Transverse colon (tissue), 4 donors: ENCODE results near the gene LTB.

ENCODE experiments used
- EP300 ChIP-seq: sonication (generic); formaldehyde crosslinking; IDR thresholded peaks from one replicate; pipeline ENCODE4 v1.6.1; 2017; ENCODE audit warnings: antibody characterized with exemption, low read depth
- POLR2A ChIP-seq: fragments of 450-650 bp; IDR thresholded peaks from one replicate; pipeline ENCODE4 v1.6.1; 2016; ENCODE audit warnings: antibody characterized with exemption, mild to moderate bottlenecking, moderate library complexity
- POLR2AphosphoS5 ChIP-seq, 3 donors: sonication (generic); formaldehyde crosslinking; IDR thresholded peaks; one replicate each; pipeline ENCODE4 v1.6.1; 2016; ENCODE audit warnings: antibody characterized with exemption in 3 of 3
- TF ChIP-seq, protein P1 (sequence below), 5 experiments: fragments of 200-600 bp in 3 of 5; fragments of 450-650 bp in 2 of 5; sonication (generic) in 3 of 5; IDR thresholded peaks; 1 replicate in 2 of 5; 2 replicates in 3 of 5; pipeline ENCODE4 v1.5.1; 2016 to 2017; ENCODE audit warnings: antibody characterized with exemption in 5 of 5, inconsistent platforms in 3 of 5, mild to moderate bottlenecking in 2 of 5, moderate library complexity in 1 of 5

DNA sequence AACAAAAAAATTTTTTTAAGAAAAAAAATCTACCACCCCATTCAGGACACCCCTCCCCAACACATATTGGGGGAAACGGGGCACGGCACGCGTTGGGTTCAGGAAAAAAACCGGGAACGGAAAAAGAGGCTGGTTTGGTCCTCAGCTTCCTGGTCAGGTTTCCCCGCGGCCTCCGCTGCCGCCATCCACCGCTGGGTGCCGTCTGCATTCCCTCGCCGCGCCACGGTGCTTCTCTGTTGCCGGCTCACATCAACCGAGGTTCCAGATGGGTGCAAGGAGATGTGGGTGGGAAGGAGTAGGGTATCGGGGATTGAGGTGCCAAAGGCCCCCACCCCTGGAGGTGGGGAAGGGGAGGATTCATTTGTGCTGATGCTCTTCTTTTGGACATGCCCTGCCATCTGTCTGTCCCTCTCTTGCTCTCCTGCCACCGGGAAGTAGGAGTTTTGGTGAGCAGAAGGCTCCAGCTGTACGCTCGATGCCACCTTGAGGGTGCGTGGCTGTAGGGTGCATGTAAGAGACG lies 47.6 kb downstream of the LTB start:
- TF ChIP-seq, protein P1, sequence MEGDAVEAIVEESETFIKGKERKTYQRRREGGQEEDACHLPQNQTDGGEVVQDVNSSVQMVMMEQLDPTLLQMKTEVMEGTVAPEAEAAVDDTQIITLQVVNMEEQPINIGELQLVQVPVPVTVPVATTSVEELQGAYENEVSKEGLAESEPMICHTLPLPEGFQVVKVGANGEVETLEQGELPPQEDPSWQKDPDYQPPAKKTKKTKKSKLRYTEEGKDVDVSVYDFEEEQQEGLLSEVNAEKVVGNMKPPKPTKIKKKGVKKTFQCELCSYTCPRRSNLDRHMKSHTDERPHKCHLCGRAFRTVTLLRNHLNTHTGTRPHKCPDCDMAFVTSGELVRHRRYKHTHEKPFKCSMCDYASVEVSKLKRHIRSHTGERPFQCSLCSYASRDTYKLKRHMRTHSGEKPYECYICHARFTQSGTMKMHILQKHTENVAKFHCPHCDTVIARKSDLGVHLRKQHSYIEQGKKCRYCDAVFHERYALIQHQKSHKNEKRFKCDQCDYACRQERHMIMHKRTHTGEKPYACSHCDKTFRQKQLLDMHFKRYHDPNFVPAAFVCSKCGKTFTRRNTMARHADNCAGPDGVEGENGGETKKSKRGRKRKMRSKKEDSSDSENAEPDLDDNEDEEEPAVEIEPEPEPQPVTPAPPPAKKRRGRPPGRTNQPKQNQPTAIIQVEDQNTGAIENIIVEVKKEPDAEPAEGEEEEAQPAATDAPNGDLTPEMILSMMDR (IDR thresholded peaks at IDR 0.05), result no peak
- no peak for TF ChIP-seq POLR2AphosphoS5 (IDR thresholded peaks at IDR 0.05)
- no peak for TF ChIP-seq POLR2A
- no peak for TF ChIP-seq EP300
